Stomach (tissue), 4 donors: Measurements from ENCODE around the gene RIC8A.

Experiments used
- POLR2A ChIP-seq, 4 donors: fragments of 450-650 bp; IDR thresholded peaks; one replicate each; pipeline ENCODE4 v1.6.1; 2016; ENCODE audit warnings: antibody characterized with exemption in 4 of 4, control low read depth in 2 of 4, mild to moderate bottlenecking in 1 of 4, moderate library complexity in 1 of 4
- POLR2AphosphoS5 ChIP-seq, 3 donors: sonication (generic); formaldehyde crosslinking; IDR thresholded peaks; one replicate each; pipeline ENCODE4 v1.6.1; 2016; ENCODE audit warnings: antibody characterized with exemption in 3 of 3
- TF ChIP-seq, protein P1 (sequence below), 7 experiments: fragments of 450-650 bp in 4 of 7; fragments of 200-600 bp in 3 of 7; sonication (generic) in 3 of 7; IDR thresholded peaks; one replicate each; pipeline ENCODE4 v1.5.1; 2016 to 2019; ENCODE audit warnings: antibody characterized with exemption in 7 of 7, control low read depth in 2 of 7, mild to moderate bottlenecking in 1 of 7

DNA sequence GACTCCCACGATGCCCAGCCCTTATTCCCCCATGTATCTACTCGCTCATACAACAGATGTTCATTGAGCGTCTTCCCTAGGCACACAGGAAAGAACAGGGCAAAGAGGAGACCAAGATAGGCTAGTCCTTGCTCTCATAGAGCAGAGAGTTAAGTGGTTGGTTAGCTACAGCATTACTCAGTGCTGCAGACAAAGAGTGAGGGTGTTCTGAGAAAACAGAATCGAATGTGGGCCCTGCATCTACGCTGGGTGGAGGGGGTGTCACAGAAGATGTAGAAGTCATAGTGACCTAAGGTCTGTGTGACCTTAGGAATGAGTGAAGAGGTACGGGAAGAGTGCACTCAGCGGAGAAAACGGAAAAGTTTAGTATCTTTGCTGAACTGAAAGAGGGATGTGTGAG lies 41.6 kb downstream of the RIC8A start:
- TF ChIP-seq, protein P1, sequence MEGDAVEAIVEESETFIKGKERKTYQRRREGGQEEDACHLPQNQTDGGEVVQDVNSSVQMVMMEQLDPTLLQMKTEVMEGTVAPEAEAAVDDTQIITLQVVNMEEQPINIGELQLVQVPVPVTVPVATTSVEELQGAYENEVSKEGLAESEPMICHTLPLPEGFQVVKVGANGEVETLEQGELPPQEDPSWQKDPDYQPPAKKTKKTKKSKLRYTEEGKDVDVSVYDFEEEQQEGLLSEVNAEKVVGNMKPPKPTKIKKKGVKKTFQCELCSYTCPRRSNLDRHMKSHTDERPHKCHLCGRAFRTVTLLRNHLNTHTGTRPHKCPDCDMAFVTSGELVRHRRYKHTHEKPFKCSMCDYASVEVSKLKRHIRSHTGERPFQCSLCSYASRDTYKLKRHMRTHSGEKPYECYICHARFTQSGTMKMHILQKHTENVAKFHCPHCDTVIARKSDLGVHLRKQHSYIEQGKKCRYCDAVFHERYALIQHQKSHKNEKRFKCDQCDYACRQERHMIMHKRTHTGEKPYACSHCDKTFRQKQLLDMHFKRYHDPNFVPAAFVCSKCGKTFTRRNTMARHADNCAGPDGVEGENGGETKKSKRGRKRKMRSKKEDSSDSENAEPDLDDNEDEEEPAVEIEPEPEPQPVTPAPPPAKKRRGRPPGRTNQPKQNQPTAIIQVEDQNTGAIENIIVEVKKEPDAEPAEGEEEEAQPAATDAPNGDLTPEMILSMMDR (IDR thresholded peaks at IDR 0.05) = no peak
- no peak for TF ChIP-seq POLR2AphosphoS5 (IDR thresholded peaks at IDR 0.05)
- TF ChIP-seq POLR2A (IDR thresholded peaks at IDR 0.05) = no peak
